ENCODE results near the gene CNTFR.
A peak's percentile ranks its signal among the peaks of the same experiment; 100 is the strongest.

Gene CNTFR

GRCh38 chr9:34526026-34526425 is 63.5 kb downstream of the CNTFR start:
- no peak for DNase-seq (ENCODE audit: low spot score)
- TF ChIP-seq CTCF (IDR thresholded peaks at IDR 0.05) = no peak

DNA sequence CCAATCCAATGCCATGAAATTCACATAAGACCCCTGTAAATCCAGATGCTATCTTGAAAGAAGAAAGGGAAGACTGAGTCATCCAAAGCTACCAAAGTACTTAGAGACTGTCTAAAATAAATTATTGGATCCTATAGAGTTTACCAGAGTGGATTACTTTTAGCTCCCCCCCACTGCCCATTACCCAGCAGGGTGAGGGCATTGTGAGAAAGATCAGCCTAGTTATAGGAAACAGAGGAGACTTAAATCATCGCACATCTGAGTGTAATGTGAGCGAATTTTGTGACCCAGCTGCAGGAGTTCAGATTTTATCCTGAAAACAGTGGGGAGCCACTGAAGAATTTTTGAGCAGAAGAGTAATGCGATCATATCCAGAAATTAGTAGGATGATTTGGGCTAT is 65.2 kb downstream of the CNTFR start:
- H3K27ac ChIP-seq = no peak overlapping the region
- no peak for TF ChIP-seq CTCF (IDR thresholded peaks at IDR 0.05)
- no peak for DNase-seq (ENCODE audit: low spot score)
- no peak overlapping the region for H3K4me3 ChIP-seq

More at GRCh38 chr9:34526026-34526425, 63.5 kb downstream of the CNTFR start:
- no peak overlapping the region for H3K27ac ChIP-seq
- no peak overlapping the region for H3K4me3 ChIP-seq

GRCh38 chr9:34522971-34523797 is 66.3 kb downstream of the CNTFR start, which contains the start of gene ENHO:
ENHO (minus strand) TSS chr9:34522990; CDS start chr9:34521695, 1,295 bp downstream.
- peak; percentile 91 for DNase-seq (ENCODE audit: low spot score)
- peak within 1 kb of the TSS; percentile 78 for H3K4me3 ChIP-seq
- peak within 1 kb of the TSS in 1 of 2 donors; percentile 42 for H3K27ac ChIP-seq
- TF ChIP-seq CTCF (IDR thresholded peaks at IDR 0.05) = no peak

DNA sequence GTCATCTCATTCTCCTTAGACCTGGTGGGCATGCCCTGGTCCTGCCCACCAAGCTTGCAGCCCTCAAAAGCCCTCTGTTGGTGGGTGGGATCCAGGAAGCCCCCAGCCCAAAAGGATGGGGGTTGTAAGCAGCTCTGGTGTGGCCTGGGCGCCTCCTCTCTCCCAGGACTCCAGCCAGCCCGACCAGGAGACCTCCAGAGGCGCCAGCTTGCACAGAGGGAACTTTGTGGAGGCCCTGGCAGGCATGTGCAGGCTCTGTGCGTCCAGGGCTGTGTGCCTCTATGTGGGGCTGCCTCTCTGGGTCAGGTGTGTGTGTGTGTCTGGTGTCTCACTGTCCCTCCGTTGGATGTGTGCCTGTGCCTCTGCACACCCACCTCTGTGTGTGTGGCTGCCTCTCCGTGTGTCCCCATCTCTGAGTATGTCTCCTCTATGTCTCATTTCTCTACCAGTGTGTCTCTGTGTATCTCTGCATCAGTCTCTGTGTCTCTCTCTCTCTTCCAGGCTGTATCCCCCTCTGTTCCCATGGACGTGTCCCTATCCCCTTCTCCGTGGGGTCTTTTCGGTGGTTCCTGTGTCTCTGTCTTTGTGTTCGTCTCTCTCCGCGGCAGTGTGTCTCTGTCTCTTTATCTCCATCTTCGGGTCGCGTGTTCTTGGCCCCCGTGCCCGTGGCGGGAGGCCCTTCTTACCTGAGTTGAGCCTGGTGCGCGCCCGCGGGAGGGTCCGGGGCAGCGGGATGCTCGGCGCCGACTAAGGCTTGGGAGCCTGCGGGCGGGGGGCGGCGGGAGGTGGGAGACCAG is 67.2 kb downstream of the CNTFR start:
- DNase-seq (ENCODE audit: low spot score) = no peak
- TF ChIP-seq CTCF (IDR thresholded peaks at IDR 0.05) = no peak
- H3K27ac ChIP-seq = peak overlapping the region in 1 of 2 donors; percentile 42
- H3K4me3 ChIP-seq = peak overlapping the region; percentile 78

DNA sequence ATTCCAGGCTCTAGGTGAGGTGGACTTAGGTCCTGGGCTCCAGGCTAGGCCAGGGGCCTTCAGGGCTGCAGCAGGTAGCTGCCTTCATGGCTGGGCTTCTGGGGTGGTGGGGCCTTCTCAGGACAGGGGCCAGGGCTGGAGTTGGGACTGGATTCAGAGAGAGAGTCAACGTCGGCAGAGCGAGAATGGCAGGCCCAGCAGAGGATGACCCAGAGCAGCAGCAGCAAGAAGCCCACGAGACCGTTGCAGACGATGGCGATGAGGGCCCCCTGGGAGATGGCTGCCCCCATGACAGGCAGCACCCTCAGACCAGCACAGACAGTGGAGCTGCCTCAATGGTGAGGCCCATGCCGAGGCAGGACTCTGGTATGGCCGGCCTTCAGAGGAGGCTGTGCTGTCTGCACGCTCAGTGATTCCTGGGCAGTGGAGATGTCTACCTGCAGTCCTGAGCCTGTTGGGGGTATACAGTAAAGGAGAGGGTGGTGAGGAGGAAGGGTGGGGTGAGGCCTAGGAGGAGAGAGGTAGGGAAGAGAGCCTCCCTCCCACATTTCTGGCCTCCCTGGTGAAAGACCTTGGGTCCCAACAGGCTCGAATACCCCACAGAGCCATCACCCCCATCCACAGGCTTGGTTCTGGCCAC is 68.0 kb downstream of the CNTFR start:
- DNase-seq (ENCODE audit: low spot score) = no peak
- TF ChIP-seq CTCF (IDR thresholded peaks at IDR 0.05) = no peak
- no peak overlapping the region for H3K27ac ChIP-seq
- H3K4me3 ChIP-seq = no peak overlapping the region

DNA sequence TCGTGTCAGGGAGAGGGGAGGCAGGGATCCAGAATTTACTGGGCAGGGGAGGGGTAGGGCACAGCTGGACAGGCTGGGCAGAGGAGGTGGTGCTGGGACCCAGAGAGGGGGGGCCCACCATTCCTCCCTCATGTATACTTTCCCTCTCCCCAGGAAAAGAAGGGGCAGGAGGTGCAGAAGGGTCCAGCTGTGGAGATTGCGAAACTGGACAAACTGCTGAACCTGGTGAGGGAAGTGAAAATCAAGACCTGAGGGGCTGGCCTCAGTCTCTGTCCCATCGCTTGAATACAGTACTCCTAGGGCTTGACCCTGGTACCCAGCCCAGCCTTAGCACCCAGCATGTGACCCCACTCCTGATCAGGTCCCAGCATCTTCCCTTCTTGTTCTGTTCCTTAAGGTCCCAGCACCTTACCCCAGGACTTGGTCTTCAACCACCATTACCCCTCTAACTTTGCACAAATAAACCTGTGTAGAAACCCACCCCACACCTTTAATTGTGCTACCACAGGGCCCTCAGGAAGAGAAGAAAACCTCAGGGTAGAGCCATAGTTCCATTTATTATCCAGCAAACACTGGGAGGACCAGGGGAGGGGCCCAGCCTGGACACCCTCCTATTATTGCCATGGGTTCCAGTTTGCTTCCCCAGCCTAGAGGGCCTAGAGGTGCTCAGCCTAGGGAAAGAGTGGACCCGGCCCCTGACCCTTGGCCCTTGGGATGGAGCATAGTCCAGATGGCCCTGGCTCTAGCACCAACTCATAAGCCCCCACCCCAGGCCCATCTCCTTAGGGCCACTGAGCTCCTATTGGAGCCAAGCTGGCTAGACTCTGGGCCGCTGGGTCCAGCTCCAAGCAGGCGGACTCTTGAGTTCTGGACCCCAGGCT is 68.8 kb downstream of the CNTFR start:
- Histone ChIP-seq H3K27ac (no peak overlapping the region), H3K4me3 (no peak overlapping the region)
- no peak for DNase-seq (ENCODE audit: low spot score)
- no peak for TF ChIP-seq CTCF (IDR thresholded peaks at IDR 0.05)
